HepG2 (cell line): ENCODE results near the gene NFYC. TPM values are rescaled to one million over a fixed set of nuclear protein-coding genes. Genes with fewer than 3 reads are reported as not detected.

Source experiments
- ATF1 ChIP-seq: IDR thresholded peaks from 2 replicates; pipeline ENCODE4 v1.6.1; 2016; ENCODE audit warnings: mild to moderate bottlenecking, control low read depth
- FOXA3 ChIP-seq: IDR thresholded peaks from 2 replicates; pipeline ENCODE4 v1.6.1; 2016; ENCODE audit warnings: missing genetic modification reagents, missing compliant biosample characterization
- KMT2B ChIP-seq: IDR thresholded peaks from 2 replicates; pipeline ENCODE4 v1.6.1; 2016; ENCODE audit warnings: missing genetic modification reagents, missing compliant biosample characterization
- TAF15 ChIP-seq: fragments of 200-400 bp; formaldehyde crosslinking; IDR thresholded peaks from one replicate; pipeline ENCODE4 v1.6.1; 2018; ENCODE audit warnings: mild to moderate bottlenecking, low read depth, low read length; ENCODE audit not compliant: poor library complexity, severe bottlenecking
- YY1 ChIP-seq: IDR thresholded peaks from 2 replicates; pipeline ENCODE4 v1.6.1; 2011; ENCODE audit warnings: low read length, low read depth, moderate library complexity, mild to moderate bottlenecking; ENCODE audit not compliant: insufficient read depth, insufficient replicate concordance
- ZC3H4 ChIP-seq: sonication (generic); formaldehyde crosslinking; IDR thresholded peaks from 2 replicates; pipeline ENCODE4 v1.4.0; 2020; ENCODE audit warnings: missing genetic modification reagents, borderline replicate concordance
- ZFYVE20 ChIP-seq: sonication (generic); formaldehyde crosslinking; IDR thresholded peaks from 2 replicates; pipeline ENCODE4 v1.8.0; 2023; ENCODE audit warnings: low read depth, mild to moderate bottlenecking, moderate library complexity, missing genetic modification reagents, borderline replicate concordance
- ZNF609 ChIP-seq: sonication (generic); formaldehyde crosslinking; IDR thresholded peaks from 2 replicates; pipeline ENCODE4 v1.4.0; 2020; ENCODE audit warnings: mild to moderate bottlenecking, missing genetic modification reagents, borderline replicate concordance
- ZNF773 ChIP-seq: sonication (generic); formaldehyde crosslinking; IDR thresholded peaks from 2 replicates; pipeline ENCODE4 v1.4.0; 2020; ENCODE audit warnings: missing genetic modification reagents, borderline replicate concordance
- polyA plus RNA-seq, 8 experiments: library from polyadenylated mRNA; depleted of rRNA in 3 of 8; stranded (reverse) in 7 of 8; unstranded in 1 of 8; fragments of >200 nt; fragmentation: Illumina TruSeq in 4 of 8; extraction: Trizol in 4 of 8; gene quantifications; 2 replicates each; pipeline versions ENCODE4 v1.2.1 to v1.2.3, GENCODE V29; 2011 to 2016; ENCODE audit warnings: low read depth in 4 of 8, missing spikeins in 1 of 8, mixed read lengths in 1 of 8; ENCODE audit not compliant: insufficient read depth in 1 of 8
- total RNA-seq, 5 experiments: library from RNA; depleted of rRNA; stranded (reverse); fragments of >200 nt; fragmentation: Illumina TruSeq; extraction: Trizol; gene quantifications; 2 replicates each; pipeline ENCODE4 v1.2.3, GENCODE V29; 2016; ENCODE audit warnings: low read depth in 1 of 5
- TF ChIP-seq, protein P1 (sequence below): sonication (generic); formaldehyde crosslinking; conservative IDR thresholded peaks from 2 replicates; pipeline ENCODE4 v1.4.0; 2020; ENCODE audit warnings: missing genetic modification reagents
- TF ChIP-seq, protein P2 (sequence below), 2 experiments: sonication (generic) in 1 of 2; formaldehyde crosslinking in 1 of 2; IDR thresholded peaks; 2 replicates each; pipeline versions ENCODE4 v1.4.0 to v1.6.1; 2016 to 2020; ENCODE audit warnings: borderline replicate concordance in 1 of 2, low read depth in 1 of 2, mild to moderate bottlenecking in 1 of 2, missing genetic modification reagents in 1 of 2
- TF ChIP-seq, protein P3 (sequence below): IDR thresholded peaks from 2 replicates; pipeline ENCODE4 v1.4.0; 2020; ENCODE audit warnings: mild to moderate bottlenecking, missing genetic modification reagents

NFYC gene
- total and polyA plus RNA-seq, 2 of the 13 experiments (the other 11 are each of a cell fraction or from before 2014, with no cell fraction given): 33.9 to 73.7 TPM

DNA sequence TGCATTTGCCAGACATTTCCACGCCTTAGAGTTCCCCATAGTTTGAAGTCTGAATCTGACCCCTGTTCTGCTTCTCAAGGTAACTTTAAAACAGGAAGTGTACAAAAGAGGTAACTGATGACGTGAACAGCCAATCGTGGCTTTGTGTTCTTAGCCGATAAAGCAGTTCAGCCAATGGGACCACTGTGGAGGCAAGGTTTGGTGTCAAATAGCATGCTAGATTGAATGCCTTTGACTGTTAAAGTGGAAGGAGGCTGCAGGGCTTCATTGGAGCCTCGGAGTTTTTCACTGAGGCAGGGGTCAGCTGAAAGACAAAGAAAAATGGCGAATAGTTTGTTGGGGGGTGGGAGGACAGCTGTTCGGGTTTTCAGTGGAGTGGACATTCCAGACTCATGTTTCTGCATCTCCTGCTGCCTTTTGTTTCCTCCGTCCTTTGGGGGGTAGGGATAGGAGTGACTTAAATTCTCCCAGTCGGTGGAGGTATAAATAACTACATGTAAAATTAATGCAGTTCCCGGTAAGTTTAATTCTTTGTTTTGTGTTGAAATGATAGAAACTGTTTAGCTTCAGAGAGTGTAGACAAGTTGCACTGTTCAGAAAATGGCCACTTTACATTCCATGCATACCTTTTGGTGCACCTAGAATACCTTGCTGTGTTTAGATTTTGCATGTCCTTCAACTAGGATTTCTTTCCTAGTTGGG lies 17.7 kb downstream of the NFYC start (continued):
- TF ChIP-seq ZNF609 (CRISPR knock-in tag): no peak
- TF ChIP-seq ZFYVE20 (CRISPR knock-in tag): no peak
- peak; percentile 46 for TF ChIP-seq YY1
- TF ChIP-seq ATF1 (CRISPR knock-in tag): peak; percentile 86
- TF ChIP-seq, protein P1, sequence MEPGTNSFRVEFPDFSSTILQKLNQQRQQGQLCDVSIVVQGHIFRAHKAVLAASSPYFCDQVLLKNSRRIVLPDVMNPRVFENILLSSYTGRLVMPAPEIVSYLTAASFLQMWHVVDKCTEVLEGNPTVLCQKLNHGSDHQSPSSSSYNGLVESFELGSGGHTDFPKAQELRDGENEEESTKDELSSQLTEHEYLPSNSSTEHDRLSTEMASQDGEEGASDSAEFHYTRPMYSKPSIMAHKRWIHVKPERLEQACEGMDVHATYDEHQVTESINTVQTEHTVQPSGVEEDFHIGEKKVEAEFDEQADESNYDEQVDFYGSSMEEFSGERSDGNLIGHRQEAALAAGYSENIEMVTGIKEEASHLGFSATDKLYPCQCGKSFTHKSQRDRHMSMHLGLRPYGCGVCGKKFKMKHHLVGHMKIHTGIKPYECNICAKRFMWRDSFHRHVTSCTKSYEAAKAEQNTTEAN (CRISPR knock-in tag): no peak
- TF ChIP-seq KMT2B (CRISPR knock-in tag): peak; percentile 70
- TF ChIP-seq FOXA3 (CRISPR knock-in tag): peak; percentile 71
- TF ChIP-seq, protein P2, sequence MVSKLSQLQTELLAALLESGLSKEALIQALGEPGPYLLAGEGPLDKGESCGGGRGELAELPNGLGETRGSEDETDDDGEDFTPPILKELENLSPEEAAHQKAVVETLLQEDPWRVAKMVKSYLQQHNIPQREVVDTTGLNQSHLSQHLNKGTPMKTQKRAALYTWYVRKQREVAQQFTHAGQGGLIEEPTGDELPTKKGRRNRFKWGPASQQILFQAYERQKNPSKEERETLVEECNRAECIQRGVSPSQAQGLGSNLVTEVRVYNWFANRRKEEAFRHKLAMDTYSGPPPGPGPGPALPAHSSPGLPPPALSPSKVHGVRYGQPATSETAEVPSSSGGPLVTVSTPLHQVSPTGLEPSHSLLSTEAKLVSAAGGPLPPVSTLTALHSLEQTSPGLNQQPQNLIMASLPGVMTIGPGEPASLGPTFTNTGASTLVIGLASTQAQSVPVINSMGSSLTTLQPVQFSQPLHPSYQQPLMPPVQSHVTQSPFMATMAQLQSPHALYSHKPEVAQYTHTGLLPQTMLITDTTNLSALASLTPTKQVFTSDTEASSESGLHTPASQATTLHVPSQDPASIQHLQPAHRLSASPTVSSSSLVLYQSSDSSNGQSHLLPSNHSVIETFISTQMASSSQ (IDR thresholded peaks at IDR 0.05; ENCODE audit: low read depth): no peak
- TF ChIP-seq, protein P2 (CRISPR knock-in tag; IDR thresholded peaks at IDR 0.05; ENCODE audit: borderline replicate concordance): no peak
- TF ChIP-seq TAF15: no peak
- TF ChIP-seq ZC3H4: peak; percentile 21; the same call in 1 of the 2 replicates
- TF ChIP-seq, protein P3, sequence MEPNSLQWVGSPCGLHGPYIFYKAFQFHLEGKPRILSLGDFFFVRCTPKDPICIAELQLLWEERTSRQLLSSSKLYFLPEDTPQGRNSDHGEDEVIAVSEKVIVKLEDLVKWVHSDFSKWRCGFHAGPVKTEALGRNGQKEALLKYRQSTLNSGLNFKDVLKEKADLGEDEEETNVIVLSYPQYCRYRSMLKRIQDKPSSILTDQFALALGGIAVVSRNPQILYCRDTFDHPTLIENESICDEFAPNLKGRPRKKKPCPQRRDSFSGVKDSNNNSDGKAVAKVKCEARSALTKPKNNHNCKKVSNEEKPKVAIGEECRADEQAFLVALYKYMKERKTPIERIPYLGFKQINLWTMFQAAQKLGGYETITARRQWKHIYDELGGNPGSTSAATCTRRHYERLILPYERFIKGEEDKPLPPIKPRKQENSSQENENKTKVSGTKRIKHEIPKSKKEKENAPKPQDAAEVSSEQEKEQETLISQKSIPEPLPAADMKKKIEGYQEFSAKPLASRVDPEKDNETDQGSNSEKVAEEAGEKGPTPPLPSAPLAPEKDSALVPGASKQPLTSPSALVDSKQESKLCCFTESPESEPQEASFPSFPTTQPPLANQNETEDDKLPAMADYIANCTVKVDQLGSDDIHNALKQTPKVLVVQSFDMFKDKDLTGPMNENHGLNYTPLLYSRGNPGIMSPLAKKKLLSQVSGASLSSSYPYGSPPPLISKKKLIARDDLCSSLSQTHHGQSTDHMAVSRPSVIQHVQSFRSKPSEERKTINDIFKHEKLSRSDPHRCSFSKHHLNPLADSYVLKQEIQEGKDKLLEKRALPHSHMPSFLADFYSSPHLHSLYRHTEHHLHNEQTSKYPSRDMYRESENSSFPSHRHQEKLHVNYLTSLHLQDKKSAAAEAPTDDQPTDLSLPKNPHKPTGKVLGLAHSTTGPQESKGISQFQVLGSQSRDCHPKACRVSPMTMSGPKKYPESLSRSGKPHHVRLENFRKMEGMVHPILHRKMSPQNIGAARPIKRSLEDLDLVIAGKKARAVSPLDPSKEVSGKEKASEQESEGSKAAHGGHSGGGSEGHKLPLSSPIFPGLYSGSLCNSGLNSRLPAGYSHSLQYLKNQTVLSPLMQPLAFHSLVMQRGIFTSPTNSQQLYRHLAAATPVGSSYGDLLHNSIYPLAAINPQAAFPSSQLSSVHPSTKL (CRISPR knock-in tag): 0 out of 2 replicates have a peak, but pooled peaks have one; percentile 32
- TF ChIP-seq ZNF773: no peak
